Measurements from ENCODE around the gene PHF13.

The PHF13 gene

DNA sequence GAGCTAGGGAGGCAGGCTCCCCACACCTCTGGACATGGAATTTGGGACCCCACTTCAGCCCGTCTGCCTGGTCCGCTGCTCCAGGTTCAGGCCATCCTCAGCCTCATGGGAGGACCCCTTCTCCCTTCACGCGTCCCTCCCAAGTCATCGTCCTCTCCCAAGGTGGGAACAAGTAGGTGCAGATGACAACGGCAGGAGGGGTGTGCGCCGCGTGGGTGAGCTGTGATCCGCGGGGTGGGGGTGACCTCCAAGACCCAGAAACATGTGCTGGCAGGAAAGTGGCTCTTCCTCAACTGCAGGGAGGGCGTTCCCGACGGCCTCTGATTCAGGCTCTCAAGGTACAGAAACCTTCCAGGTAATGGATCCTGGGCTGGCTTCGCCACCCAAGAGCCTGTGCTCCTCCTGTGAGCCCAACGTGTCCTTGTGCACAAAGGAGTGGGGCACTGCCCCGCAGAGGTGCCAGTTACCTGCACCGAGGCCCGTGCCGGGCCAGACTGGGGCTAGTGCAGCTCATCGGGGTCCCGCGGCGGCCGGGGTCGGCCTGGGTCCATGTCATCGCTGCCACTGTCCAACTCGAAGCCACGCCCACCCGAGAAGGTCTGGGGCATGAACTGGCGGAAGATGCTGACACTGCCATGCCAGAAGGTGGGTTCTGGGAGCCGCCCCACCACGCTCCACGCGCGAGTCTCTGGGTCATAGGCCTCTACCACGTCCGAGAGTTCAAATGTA, 20.5 kb upstream of the PHF13 start:
- Histone ChIP-seq H3K27me3 (no peaks in the 10 kb centered on the region), H3K27ac (peak overlapping the region; percentile 80), H3K9me3 (no peaks in the 10 kb centered on the region), H3K4me1 (ENCODE audit: control insufficient read depth in 1 of 2, insufficient read depth in 1 of 2, low read depth in 1 of 2, low read length in 1 of 2) (peaks cover 60 to 63% of the 10 kb centered on the region in 2 experiments), H3K36me3 (peaks cover 100% of the 10 kb centered on the region), H3K4me3 (ENCODE audit: low read depth in 1 of 2, low read length in 1 of 2) (no peak overlapping the region)
- TF ChIP-seq CTCF (IDR thresholded peaks at IDR 0.05), result no peak

GRCh38 chr1:6593810-6594209, 19.7 kb upstream of the PHF13 start:
- no peak for TF ChIP-seq CTCF (IDR thresholded peaks at IDR 0.05)
- H3K9me3 ChIP-seq, result no peaks in the 10 kb centered on the region
- H3K36me3 ChIP-seq, result peaks cover 100% of the 10 kb centered on the region
- H3K4me3 ChIP-seq (ENCODE audit: low read depth in 1 of 2, low read length in 1 of 2), result no peak overlapping the region
- no peaks in the 10 kb centered on the region for H3K27me3 ChIP-seq
- peaks cover 67 to 69% of the 10 kb centered on the region in 2 experiments for H3K4me1 ChIP-seq (ENCODE audit: control insufficient read depth in 1 of 2, insufficient read depth in 1 of 2, low read depth in 1 of 2, low read length in 1 of 2)
- H3K27ac ChIP-seq, result no peak overlapping the region

- H3K4me3 ChIP-seq (ENCODE audit: low read depth in 1 of 2, low read length in 1 of 2), result no peak overlapping the region
- no peaks in the 10 kb centered on the region for H3K9me3 ChIP-seq
- no peak for TF ChIP-seq CTCF (IDR thresholded peaks at IDR 0.05)
- peak overlapping the region; percentile 94 for H3K27ac ChIP-seq
- H3K4me1 ChIP-seq (ENCODE audit: control insufficient read depth in 1 of 2, insufficient read depth in 1 of 2, low read depth in 1 of 2, low read length in 1 of 2), result peaks cover 69 to 75% of the 10 kb centered on the region in 2 experiments
- no peaks in the 10 kb centered on the region for H3K27me3 ChIP-seq
- peaks cover 91% of the 10 kb centered on the region for H3K36me3 ChIP-seq
Measured at GRCh38 chr1:6594977-6595740, 18.4 kb upstream of the PHF13 start.

DNA sequence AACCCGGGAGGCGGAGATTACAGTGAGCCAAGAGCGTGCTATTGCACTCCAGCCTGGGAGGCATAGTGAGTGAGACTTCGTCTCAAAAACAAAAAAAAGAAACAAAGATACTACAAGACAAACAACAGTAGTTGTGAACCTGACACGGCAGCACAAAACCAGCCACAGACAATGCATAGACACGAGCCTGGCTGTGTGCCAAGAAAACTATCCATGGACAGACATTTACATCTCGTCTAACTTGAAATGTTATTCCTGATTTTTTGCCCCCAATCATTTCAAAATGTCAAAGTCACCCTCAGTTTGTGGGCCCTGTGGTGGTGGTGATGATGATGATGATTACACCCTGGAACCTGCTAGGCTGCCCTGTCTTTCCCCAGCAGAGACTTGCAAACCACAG, 17.2 kb upstream of the PHF13 start:
- Histone ChIP-seq H3K4me1 (ENCODE audit: control insufficient read depth in 1 of 2, insufficient read depth in 1 of 2, low read depth in 1 of 2, low read length in 1 of 2) (peaks cover 61 to 75% of the 10 kb centered on the region in 2 experiments), H3K9me3 (no peaks in the 10 kb centered on the region), H3K36me3 (peaks cover 79% of the 10 kb centered on the region), H3K4me3 (ENCODE audit: low read depth in 1 of 2, low read length in 1 of 2) (peak overlapping the region in 1 of 2 experiments; percentile 98), H3K27ac (peak overlapping the region; percentile 94), H3K27me3 (no peaks in the 10 kb centered on the region)
- TF ChIP-seq CTCF (IDR thresholded peaks at IDR 0.05), result no peak

DNA sequence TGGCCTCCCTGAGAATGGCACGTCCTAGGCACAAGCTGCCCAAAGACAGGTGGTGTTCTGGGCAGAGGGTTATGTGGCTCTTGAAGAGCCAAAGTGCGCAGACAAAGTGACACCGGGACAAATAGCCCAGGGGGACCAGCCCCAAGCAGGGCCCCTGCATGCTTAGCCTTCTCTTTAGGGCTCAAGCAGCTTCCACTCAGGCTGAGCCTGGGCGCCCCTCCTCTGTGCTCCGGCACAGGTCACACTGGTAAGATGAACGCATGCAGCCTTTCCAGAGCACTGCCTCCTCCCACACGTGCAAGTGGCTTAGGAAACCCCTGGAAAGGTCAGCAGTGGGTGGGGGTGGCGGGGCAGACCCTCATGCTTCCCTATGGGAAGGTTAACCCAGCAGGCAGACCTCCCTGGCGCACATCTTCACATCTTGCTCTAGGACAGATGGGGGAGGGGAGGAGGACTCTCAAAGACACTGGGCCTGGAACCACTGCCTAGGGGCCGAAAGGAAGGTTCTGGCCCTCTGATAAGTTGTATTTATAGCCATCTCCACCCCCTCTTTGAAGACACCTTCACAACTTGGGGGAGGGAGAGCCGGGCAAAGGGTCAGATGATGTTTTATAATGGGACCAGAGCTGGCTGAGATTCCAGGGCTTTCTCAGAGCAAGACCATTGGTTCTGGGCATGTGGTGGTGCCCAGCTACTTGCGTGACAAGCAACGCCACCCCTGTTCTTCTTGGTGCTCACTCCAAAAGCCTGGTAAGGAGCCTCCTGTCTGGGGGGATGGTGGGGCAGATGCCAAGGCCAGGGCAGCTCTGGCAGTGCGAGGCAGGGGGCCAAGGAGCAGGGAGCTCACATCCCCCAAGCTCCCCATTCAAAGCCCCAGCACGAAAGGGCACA, 16.4 kb upstream of the PHF13 start:
- Histone ChIP-seq H3K36me3 (peaks cover 71% of the 10 kb centered on the region), H3K4me3 (ENCODE audit: low read depth in 1 of 2, low read length in 1 of 2) (peak overlapping the region; percentile 98 to 100), H3K9me3 (no peaks in the 10 kb centered on the region), H3K27ac (peak overlapping the region; percentile 94), H3K27me3 (no peaks in the 10 kb centered on the region), H3K4me1 (ENCODE audit: control insufficient read depth in 1 of 2, insufficient read depth in 1 of 2, low read depth in 1 of 2, low read length in 1 of 2) (peaks cover 53 to 72% of the 10 kb centered on the region in 2 experiments)
- no peak for TF ChIP-seq CTCF (IDR thresholded peaks at IDR 0.05)

Measured in neutrophil (primary cell).